Large intestine (tissue), 3 donors: ENCODE data around the gene FAM193B. TPM values are rescaled to one million over a fixed set of nuclear protein-coding genes. Genes with fewer than 3 reads are reported as not detected.

Experiments
- DNase-seq, 2 donors: peaks; one replicate each; pipeline versions ENCODE4 v3.0.0 to v3.0.0-alpha.2; 2013
- H3K27ac ChIP-seq: one replicate; pipeline ENCODE4 v1.5.1; 2013; ENCODE audit warnings: low read length
- H3K27me3 ChIP-seq: 2 replicates; pipeline ENCODE4 v1.6.1; 2013; ENCODE audit warnings: low read length; ENCODE audit not compliant: control insufficient read depth, insufficient read depth
- H3K36me3 ChIP-seq: 2 replicates; pipeline ENCODE4 v1.6.1; 2013; ENCODE audit warnings: low read length; ENCODE audit not compliant: control insufficient read depth, insufficient read depth
- H3K4me1 ChIP-seq: one replicate; pipeline ENCODE4 v1.6.1; 2013; ENCODE audit warnings: low read length; ENCODE audit not compliant: control insufficient read depth, insufficient read depth
- H3K4me3 ChIP-seq: one replicate; pipeline ENCODE4 v1.5.1; 2013; ENCODE audit warnings: low read length
- H3K9me3 ChIP-seq: one replicate; pipeline ENCODE4 v1.6.1; 2013; ENCODE audit warnings: mild to moderate bottlenecking, low read depth, low read length, moderate library complexity; ENCODE audit not compliant: control insufficient read depth
- WGBS: methylation state at CpG from one replicate; pipeline ENCODE4 v1.1.5; 2013; ENCODE audit warnings: low lambda C conversion rate; ENCODE audit not compliant: insufficient coverage; 5-methylcytosine and 5-hydroxymethylcytosine counted together
- polyA plus RNA-seq: library from polyadenylated mRNA; unstranded; fragments of 120-200 nt; gene quantifications from one replicate; pipeline ENCODE4 v1.2.1, GENCODE V29; 2013

The FAM193B gene
- polyA plus RNA-seq, 1 donor = 76.8 TPM

GRCh38 chr5:177555228-177555627 lies 865 bp upstream of the FAM193B start:
- peaks cover 11% of the 10 kb centered on the region for H3K4me1 ChIP-seq
- peaks cover 15% of the 10 kb centered on the region for H3K36me3 ChIP-seq
- DNase-seq = no peak
- no peak overlapping the region for H3K4me3 ChIP-seq
- no peaks in the 10 kb centered on the region for H3K27me3 ChIP-seq
- no peaks in the 10 kb centered on the region for H3K9me3 ChIP-seq
- no peak overlapping the region for H3K27ac ChIP-seq
- WGBS = no CpG with 5 or more reads among the region's 2 CpGs

DNA sequence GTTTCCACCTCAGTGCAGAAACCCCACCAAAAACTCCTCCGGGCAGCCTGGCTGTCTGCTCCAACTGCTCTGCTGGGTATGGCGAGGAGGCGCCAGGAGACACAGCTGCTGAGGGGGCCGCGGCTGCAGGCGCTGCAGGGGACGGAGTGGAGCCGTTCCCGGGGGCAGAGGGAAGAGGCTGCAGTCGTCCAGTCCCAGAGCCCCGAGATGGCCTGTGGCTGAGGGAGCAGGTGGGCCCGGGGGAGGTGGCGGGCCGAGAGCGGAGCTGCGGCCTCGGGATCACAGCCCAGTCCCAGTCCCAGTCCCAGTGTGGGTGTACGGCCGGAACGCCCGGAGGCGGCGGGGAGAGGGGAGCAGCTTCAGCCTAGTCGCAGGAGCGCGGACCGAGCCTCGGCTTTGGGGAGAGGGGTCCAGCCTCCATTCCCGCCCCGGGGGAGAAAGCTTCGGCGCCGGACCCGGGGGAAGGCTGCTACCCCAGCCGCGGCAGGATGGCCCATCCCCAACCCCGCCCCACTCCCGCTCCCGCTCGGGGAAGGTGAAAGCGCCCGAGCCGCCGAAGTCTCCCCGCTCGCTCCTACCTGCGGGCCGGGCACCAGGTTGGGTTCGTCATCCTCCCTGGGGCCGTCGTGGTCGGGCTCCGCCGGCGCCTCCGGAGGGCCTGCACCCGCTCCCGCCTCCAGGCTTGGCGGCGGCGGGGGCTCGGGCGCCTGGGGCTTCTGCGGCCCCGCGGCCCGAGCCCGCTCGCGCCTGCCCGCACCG lies 513 bp downstream of the FAM193B start:
- no CpG with 5 or more reads among the region's 72 CpGs for WGBS
- peak overlapping the region; percentile 51 for H3K27ac ChIP-seq
- peak in 1 of 2 donors; percentile 60 for DNase-seq

DNA sequence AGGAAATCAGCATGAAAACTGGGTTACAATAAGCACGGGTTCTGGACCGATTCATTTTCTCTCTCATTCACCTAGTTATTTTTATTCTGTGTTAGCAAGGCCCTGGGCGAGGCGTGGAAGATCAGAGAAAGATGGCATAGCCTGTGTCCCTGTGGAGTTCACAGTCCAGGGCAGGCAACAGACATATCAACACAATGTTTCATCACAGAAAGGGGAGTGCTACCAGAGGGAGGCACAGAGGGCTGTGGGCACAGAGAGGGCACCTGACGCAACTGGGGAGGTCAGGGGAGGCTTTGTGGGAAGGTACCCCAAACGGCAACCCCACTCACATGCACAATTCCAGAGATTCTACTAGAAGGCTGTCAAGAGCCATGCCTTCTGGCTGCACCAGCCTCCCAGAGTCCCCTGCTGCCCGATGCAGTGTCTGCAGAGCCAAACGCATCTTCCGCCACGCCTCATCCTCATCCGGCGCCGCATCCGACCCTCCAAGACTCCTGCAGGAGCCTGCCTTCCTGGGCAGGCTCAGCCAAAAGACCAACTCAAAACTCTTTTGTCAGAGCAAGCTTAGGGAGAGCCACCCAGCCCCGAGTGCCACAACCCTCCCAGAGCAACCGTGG lies 1.4 kb downstream of the FAM193B start:
- peak in 1 of 2 donors; percentile 23 for DNase-seq
- H3K36me3 ChIP-seq = peaks cover 17% of the 10 kb centered on the region
- peak overlapping the region; percentile 51 for H3K27ac ChIP-seq
- H3K4me1 ChIP-seq = peaks cover 11% of the 10 kb centered on the region
- no peaks in the 10 kb centered on the region for H3K27me3 ChIP-seq
- H3K9me3 ChIP-seq = no peaks in the 10 kb centered on the region
- no CpG with 5 or more reads among the region's 16 CpGs for WGBS
- peak overlapping the region; percentile 84 for H3K4me3 ChIP-seq

More for the DNA sequence above, 513 bp downstream of the FAM193B start:
- Histone ChIP-seq H3K27me3 (no peaks in the 10 kb centered on the region), H3K9me3 (no peaks in the 10 kb centered on the region), H3K36me3 (peaks cover 17% of the 10 kb centered on the region), H3K4me3 (peak overlapping the region; percentile 84), H3K4me1 (peaks cover 11% of the 10 kb centered on the region)

- H3K27ac ChIP-seq = no peak overlapping the region
- no peak for DNase-seq
- H3K9me3 ChIP-seq = no peaks in the 10 kb centered on the region
- H3K4me1 ChIP-seq = peaks cover 8% of the 10 kb centered on the region
- WGBS = no CpG with 5 or more reads among the region's 1 CpG
- H3K27me3 ChIP-seq = no peaks in the 10 kb centered on the region
- no peak overlapping the region for H3K4me3 ChIP-seq
- peaks cover 17% of the 10 kb centered on the region for H3K36me3 ChIP-seq
These were observed 4.2 kb downstream of the FAM193B start for GRCh38 chr5:177550122-177550521.

DNA sequence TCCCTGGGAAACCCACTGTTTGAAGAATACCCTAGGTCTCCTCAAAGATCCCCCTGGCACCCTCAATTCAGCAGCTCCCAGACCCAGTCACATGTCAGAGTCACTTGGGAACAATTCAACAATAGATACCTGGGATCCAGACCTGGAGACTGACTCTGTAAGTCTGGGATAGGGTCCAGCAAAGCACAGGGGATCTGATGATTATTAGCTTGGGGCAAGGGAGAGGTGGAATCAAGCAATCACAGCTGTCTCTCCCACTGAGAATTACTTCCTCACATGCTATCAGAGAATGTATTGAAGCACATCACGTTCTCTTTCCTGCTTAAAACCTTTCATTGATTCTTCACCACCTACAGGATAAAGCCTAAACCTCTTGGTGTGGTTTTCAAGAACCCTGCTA lies 5.9 kb downstream of the FAM193B start:
- H3K27ac ChIP-seq = no peak overlapping the region
- peaks cover 17% of the 10 kb centered on the region for H3K36me3 ChIP-seq
- no peaks in the 10 kb centered on the region for H3K9me3 ChIP-seq
- H3K4me1 ChIP-seq = peaks cover 8% of the 10 kb centered on the region
- no peak for DNase-seq
- no peak overlapping the region for H3K4me3 ChIP-seq
- no CpG with 5 or more reads among the region's 1 CpG for WGBS
- H3K27me3 ChIP-seq = no peaks in the 10 kb centered on the region

GRCh38 chr5:177547736-177548135 lies 6.6 kb downstream of the FAM193B start:
- Histone ChIP-seq H3K27ac (no peak overlapping the region), H3K36me3 (peaks cover 17% of the 10 kb centered on the region), H3K27me3 (no peaks in the 10 kb centered on the region), H3K4me3 (no peak overlapping the region), H3K4me1 (peaks cover 1% of the 10 kb centered on the region), H3K9me3 (no peaks in the 10 kb centered on the region)
- no peak for DNase-seq
- WGBS = no CpG with 5 or more reads among the region's 3 CpGs

GRCh38 chr5:177546258-177546741 lies 8.1 kb downstream of the FAM193B start:
- Histone ChIP-seq H3K27ac (no peak overlapping the region), H3K9me3 (no peaks in the 10 kb centered on the region), H3K36me3 (peaks cover 13% of the 10 kb centered on the region), H3K4me1 (no peaks in the 10 kb centered on the region), H3K4me3 (no peak overlapping the region), H3K27me3 (no peaks in the 10 kb centered on the region)
- no peak for DNase-seq
- no CpG with 5 or more reads among the region's 1 CpG for WGBS

GRCh38 chr5:177545487-177546257 lies 8.7 kb downstream of the FAM193B start:
- no peaks in the 10 kb centered on the region for H3K9me3 ChIP-seq
- H3K4me1 ChIP-seq = no peaks in the 10 kb centered on the region
- DNase-seq = no peak
- H3K4me3 ChIP-seq = no peak overlapping the region
- no CpG with 5 or more reads among the region's 4 CpGs for WGBS
- no peaks in the 10 kb centered on the region for H3K27me3 ChIP-seq
- H3K36me3 ChIP-seq = peaks cover 11% of the 10 kb centered on the region
- no peak overlapping the region for H3K27ac ChIP-seq

- H3K36me3 ChIP-seq = peaks cover 17% of the 10 kb centered on the region
- H3K27ac ChIP-seq = no peak overlapping the region
- WGBS = 80% methylated on average over 1 of the region's 4 CpGs
- no peaks in the 10 kb centered on the region for H3K4me1 ChIP-seq
- DNase-seq = no peak
- no peaks in the 10 kb centered on the region for H3K27me3 ChIP-seq
- H3K4me3 ChIP-seq = no peak overlapping the region
- no peaks in the 10 kb centered on the region for H3K9me3 ChIP-seq
These were observed 11.4 kb downstream of the FAM193B start for GRCh38 chr5:177542816-177543465.

DNA sequence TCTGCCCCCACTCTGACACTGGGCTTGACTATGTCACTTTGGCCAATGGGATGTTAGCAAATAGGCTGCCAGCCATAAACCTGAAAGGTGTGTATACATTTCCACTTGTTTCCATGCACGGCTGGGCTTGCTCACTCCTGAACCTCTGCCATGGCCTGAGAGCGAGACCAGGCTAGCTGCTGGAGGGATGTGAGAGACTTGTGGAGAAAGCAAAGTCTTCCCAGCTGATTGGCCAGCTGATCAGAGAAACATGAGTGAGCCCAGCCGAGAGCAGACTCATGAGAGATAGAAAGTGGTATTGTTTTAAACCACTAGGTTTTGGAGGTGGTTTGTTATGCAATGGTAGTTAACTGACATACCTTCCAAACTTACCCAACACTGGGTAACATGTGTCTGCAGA lies 13.9 kb downstream of the FAM193B start:
- H3K27me3 ChIP-seq = no peaks in the 10 kb centered on the region
- WGBS = no CpG with 5 or more reads among the region's 3 CpGs
- no peak overlapping the region for H3K4me3 ChIP-seq
- H3K36me3 ChIP-seq = peaks cover 38% of the 10 kb centered on the region
- no peaks in the 10 kb centered on the region for H3K9me3 ChIP-seq
- H3K4me1 ChIP-seq = no peaks in the 10 kb centered on the region
- no peak overlapping the region for H3K27ac ChIP-seq
- DNase-seq = no peak
